GM19193 (cell line): Measurements from ENCODE around the gene GPATCH4.

ENCODE experiments used
- POLR2A ChIP-seq: IDR thresholded peaks from 4 replicates; pipeline ENCODE4 v1.6.1; 2011; ENCODE audit not compliant: insufficient read depth, insufficient read length; ENCODE audit errors: extremely low read depth

Gene GPATCH4

DNA sequence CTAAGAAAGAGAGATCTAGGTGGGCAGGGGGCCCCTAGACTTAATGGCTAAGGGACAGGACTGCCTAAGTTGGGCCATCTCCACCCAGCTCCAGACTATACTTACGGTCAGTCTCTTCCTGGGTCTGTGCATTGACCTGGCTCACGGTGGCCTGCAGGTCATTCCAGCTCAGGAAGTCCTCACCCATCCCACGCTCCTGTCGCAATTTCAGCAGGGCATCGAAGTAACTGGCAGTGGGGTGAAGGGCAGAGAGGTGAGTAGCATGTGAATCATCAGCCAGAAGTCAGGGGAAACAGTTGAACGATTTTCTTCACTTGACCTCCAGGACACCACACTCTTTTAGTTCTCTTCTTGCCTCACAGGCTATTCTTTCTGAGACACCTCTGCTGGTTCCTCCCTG lies 49.4 kb downstream of the GPATCH4 start:
- no peak for TF ChIP-seq POLR2A

DNA sequence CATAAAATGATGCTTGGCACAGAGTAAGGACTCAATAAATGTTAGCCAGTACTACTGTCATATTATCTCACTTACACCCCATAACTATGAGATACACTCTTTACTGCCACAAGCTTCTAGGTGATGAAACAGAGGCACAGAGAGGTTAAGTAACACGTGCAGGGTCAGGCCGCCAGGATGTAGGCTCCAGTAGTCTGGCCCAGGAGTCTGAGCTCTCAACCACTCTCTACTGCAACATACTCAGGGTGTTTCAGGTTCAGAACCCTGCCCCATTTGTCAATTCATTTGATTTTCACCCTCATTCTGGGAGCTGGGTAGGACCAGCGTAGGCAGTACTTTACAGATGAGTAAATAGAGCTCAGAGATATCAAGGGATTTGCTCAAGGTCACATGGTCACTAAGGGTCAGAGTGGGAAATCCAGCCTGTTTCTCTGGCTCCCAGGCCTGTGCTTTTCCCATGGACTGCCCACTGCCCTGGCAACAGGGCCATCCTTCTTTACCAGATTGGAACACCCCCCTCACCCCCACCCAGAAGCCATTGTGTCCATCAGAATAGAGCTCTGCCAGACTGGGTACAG lies 50.1 kb downstream of the GPATCH4 start:
- no peak for TF ChIP-seq POLR2A

DNA sequence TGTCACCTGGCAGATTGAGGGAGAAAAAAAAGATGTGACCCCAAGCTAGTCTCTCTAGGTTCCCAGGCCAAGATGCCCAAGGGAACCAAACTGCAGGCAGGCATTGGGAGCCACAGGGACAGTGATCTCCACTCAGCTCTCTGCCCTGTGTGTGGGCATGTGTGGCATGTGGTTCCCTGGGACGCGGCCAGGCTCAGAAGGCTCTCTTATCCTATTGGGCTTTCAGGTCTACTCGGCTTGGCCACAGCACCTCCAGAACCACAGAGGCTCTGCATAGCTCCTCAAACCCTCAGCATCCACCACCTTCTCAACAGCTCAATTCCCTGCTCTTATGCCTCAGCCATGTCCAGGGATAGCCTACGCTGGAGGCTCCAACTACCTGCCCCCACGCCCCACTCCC lies 50.9 kb downstream of the GPATCH4 start:
- no peak for TF ChIP-seq POLR2A

DNA sequence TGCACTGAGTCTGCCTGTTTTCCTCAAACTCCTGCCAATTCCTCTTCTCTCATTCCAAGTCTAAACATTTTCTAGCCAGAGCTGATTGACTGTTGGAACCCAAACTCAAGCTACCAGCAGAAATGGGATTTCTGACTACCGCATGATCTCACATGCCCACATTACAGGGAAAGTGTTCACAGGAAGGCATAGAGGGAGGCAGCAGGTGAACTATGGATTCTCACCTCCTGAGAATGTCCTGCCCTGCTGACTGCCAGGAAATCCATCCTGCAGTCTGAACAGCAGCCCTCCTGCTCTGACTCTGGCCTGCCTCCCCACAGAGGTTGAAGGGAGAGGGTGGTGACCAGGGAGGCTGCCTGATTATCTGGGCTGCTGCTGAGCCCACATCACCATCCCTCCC lies 51.4 kb downstream of the GPATCH4 start:
- TF ChIP-seq POLR2A = no peak

DNA sequence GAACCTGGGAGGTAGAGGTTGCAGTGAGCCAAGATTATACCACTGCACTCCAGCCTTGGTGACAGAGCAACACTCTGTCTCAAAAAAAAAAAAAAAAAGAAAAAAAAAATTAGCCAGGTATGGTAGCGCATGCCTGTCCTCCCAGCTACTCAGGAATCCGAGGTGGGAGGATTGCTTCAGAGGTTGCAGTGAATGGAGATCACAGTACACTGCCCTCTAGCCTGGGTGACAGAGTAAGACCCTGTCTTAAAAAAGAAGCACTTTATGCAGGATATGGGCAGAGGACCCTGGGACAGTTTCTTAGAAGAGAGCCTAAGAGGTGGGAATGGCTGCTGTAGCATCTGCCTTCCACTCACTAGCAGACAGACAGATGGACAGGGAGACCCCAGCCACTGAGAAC lies 51.9 kb downstream of the GPATCH4 start:
- no peak for TF ChIP-seq POLR2A

DNA sequence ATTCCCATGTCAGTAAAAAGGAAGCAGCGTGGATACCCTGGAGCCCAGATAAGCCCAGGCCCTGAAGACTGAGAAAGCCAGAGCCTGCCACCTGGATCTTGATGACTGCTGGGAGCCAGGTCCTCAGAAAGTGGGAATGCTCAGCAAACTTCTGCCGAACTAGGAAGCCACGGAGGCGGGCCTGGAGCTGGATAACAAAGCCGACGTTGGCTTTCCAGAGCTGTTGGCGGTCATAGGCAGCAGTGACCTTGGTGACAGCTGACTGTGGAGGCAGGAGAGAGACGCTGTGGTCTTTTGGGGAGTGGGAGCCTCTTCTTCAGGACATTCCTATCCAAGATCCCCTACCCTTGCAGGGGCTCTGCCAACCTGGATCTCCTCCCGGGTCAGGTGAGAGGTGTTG lies 53.3 kb downstream of the GPATCH4 start:
- TF ChIP-seq POLR2A = no peak

DNA sequence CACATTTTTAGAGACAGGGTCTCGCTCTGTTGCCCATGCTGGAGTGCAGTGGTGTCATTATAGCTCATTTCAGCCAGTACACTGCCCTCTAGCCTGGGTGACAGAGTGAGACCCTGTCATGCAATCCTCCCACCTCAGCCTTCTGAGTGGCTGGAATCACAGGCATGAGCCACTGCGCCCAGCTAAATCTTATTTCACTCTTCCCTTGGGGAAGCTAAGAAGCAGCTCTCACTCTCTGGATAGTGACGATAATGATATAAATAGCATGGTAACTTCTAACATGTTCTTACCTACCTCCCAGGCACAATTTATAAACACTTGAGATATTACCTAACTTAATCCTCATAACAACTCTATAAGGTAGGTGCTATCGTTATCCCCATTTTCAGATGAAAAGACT lies 53.8 kb downstream of the GPATCH4 start:
- no peak for TF ChIP-seq POLR2A

DNA sequence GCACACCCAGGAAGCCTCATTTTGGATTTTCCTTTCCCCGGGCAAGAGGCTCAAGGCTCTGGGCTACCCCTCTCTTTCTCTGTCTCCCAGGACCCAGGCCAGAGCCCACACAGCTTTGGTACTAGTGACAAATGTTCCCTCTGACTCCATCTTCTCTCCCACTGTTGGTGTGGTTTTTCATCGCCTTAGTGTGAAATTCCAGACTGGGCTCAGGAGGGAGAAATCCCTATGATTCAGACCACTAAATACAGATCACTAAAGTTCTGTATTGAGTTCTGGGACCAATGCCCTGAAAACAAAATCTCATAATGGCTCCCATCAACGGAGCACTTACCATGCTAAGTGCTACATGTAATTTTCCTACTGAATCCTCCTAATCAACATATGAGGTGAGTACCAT lies 55.0 kb downstream of the GPATCH4 start:
- no peak for TF ChIP-seq POLR2A

DNA sequence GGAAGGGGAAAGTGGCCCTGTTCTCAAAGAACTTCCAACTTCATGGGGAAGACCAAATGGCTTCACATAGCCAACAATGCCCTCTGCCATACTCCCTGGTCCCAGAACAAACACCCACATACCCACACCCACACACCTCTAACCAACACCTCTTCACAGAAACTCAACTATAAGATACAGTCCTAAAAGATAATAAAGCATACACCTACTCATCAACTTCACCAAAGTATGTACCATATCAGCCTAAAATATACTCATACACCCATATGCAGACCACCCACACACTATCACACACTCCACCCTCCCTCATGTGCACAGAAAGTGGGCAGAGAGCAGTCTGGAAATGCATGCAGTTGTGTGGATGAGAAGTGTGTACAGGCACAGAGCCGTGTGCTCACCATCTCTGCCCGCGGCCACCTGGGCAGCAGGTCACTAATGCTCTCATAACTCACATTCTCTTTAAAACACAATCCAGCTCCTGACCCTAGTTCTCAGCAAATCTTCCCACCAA lies 56.6 kb downstream of the GPATCH4 start:
- TF ChIP-seq POLR2A = no peak
